HTR-8/SVneo (cell line): ENCODE measurements around the gene MAP2K7.

Experiments
- DNase-seq: peaks from one replicate; pipeline ENCODE4 v3.0.0; 2011; ENCODE audit warnings: low spot score, mixed read lengths; ENCODE audit not compliant: insufficient read length
- FAIRE-seq: peaks from 2 replicates; lab custom pipeline; 2011; peaks lifted over from hg19 to GRCh38; lab: Jason Lieb, UNC

MAP2K7 gene

DNA sequence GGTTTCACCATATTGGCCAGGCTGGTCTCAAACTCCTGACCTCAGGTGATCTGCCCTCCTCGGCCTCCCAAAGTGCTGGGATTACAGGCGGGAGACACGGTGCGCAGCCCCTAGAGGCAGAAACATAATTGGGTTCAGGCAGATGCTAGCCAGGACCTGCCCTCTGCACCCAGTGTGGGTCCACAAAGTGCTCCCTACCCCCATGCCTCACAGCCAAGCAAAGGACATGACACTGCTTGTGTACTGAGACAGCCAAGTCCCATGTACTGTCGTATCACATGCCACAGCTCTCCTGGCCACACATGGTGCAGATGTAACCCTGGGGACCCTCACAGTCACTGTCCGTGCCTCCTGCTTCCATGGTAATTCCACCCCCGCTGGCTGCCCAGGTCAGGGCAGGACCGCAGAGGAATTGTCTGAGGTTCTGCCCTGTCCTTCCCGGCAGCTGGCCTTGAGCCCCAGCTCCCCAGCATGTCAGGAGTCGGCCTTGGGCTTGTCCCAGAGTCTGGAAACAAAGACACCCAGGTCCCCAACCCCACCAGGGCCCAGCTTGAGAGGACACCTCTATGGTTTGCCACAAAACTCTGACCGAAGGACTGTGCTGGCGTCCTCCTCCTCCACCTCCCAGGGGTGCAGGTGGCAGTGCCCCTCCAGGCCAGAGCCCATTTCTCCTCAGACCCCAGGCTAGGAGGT is 37.1 kb upstream of the MAP2K7 start:
- FAIRE-seq (peak; percentile 42), DNase-seq (no peak)

DNA sequence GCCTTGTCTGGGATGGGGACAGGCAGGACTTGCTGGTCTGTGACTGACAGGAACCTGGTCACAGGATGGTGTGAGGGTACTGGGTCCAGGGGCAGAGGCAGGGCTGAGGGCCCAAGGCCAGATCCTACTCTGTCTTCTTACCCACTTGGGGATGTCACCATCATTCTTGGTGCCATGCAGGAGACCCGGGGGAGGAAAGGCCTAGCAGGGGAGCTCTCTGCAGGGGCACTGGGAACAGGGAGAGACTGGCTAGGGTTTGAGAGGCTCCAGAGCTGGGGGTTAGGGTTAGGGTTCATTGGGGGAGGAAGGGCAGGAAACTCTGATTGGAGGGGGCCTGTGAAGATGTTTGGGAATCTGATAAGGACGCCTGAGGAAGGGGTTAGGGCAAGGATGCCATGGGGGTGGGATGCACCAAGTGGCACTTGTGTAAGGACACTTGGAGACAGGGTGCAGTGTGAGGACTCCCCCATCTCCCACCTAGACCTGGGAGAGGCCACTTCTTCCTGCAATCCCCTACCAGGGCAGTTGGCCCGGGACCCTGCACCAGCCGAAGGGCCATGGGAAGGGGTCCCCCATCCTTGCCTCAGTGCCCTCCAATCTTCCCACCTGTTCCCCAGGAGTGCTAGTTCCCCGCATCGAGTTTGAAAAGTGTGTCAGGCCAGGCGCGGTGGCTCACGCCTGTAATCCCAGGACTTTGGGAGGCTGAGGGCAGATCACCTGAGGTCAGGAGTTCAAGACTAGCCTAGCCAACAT is 36.4 kb upstream of the MAP2K7 start:
- FAIRE-seq (no peak), DNase-seq (no peak)

DNA sequence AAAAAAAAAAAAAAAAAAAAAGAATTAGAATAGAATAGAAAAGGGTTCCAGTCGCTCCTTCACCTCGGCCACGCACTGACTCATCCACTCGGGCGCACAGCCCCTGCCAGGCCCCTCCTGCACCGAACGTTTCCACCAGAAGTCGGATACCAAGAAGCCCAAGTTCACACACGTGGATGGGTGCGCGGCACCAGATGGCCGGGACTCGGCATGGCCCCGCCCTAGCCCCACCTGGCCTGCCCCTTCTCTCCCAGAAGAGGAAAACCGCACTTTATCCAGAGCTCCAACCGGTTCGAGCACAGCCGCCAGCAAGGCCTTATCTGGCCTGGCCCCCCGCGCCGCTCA is 35.4 kb upstream of the MAP2K7 start:
- FAIRE-seq (no peak), DNase-seq (no peak)

- DNase-seq (peak; percentile 75), FAIRE-seq (peak; percentile 67)
Measured at GRCh38 chr19:7868671-7869452, 34.8 kb upstream of the MAP2K7 start.

DNA sequence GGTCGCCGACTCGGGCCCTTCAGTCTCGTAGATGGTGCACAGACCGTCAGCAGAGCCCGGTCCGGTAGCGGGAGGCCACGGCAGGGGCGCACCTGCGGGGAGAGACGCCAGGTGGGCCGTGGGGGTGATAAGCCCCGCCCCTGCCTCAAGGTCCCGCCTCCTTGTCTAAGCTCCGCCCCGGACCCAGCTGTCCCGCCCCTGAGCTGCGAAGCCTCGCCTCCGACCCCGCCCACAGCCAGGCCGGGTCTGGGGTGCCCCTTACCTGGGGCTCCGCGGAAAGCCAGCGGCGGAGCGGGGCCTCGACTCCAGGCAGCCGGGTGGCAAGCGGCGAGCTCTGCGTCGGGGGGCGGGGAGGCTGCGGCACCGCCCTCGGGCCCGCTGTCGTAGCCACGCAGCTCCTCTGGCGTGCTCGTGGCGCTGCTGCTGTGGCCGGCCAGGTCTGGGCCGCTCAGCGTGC is 34.2 kb upstream of the MAP2K7 start:
- FAIRE-seq (no peak), DNase-seq (no peak)

- no peak for DNase-seq
- FAIRE-seq: no peak
Measured at GRCh38 chr19:7869910-7870511, 33.7 kb upstream of the MAP2K7 start.

DNA sequence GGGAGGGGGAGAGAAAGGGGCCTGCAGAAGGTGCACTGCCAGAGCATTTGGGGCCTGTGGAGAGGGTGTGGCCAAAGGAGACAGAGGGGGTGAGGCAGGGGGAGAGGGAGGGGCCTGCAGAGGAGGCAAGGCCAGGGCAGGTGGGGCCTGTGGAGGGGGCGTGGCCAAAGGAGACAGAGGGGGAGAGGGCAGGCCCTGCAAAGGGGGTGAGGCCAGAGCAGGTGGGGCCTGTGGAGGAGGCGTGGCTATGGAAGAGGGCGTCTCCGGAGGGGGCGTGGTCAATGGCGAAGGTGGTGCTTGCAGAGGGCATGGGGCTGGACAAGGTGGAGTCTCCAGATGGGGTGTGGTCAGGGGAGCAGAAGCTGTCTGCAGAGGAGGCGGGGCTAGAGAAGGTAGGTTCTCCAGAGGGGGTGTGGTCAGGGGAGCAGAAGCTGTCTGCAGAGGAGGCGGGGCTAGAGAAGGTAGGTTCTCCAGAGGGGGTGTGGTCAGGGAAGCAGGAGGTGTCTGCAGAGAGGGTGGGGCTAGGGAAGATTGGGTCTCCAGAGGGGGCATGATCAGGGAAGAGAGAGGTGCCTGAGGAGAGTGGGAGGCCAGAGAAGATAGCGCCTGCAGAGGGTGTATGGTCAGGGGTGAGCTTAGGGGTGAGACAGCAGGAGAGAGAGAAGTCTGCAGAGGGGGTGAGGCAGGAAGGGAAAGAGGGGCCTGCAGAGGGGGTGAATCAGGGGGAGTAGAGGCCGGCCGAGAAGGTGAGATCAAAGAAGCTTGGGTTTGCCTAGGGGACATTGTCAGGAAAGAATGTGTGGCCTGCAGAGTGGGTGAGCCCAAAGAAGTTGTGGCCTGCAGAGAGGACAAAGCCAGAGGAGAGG is 32.9 kb upstream of the MAP2K7 start:
- peak; percentile 51 for DNase-seq
- peak; percentile 55 for FAIRE-seq

DNA sequence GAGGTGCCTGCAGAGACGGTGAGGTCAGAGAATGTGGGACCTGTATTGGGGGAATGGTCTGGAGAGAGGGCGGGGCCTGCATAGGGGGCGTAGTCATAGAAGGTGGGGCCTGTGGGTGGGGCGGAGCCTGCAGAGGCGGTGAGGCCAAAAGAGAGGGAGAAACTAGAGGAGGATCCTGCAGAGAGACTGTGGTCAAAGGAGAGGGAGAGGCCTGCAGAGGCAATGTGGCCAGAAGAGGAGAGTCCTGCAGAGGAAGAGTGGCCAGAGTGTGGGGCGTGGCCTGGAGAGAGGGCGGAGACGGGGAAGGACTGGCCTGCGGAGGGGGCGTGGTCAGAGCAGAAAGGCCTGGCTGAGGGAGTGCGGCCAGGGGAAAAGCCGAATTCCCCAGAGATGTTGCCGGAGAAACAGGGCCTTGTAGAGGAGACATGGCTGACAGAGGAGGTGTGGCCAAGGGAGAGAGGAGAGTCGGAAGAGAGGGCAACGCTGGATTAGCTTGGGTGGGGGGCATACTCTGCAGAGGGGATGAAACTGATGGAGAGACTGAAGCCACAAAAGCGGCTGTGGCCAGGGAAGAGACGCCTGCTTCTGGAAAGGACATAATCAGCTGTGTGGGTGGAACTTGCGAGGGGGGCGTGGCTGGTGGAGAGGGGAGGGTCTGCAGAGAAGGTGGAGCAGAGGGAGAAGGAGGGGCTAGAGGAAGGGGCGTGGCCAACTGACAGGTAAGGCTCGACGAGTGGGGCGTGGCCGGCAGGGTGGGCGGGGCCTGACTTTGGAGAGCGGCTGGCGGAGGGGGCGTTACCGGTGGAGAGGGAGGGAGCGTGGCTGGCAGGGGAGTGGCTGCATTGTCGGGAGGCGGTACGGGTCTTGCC is 32.0 kb upstream of the MAP2K7 start:
- peak; percentile 81 for FAIRE-seq

DNA sequence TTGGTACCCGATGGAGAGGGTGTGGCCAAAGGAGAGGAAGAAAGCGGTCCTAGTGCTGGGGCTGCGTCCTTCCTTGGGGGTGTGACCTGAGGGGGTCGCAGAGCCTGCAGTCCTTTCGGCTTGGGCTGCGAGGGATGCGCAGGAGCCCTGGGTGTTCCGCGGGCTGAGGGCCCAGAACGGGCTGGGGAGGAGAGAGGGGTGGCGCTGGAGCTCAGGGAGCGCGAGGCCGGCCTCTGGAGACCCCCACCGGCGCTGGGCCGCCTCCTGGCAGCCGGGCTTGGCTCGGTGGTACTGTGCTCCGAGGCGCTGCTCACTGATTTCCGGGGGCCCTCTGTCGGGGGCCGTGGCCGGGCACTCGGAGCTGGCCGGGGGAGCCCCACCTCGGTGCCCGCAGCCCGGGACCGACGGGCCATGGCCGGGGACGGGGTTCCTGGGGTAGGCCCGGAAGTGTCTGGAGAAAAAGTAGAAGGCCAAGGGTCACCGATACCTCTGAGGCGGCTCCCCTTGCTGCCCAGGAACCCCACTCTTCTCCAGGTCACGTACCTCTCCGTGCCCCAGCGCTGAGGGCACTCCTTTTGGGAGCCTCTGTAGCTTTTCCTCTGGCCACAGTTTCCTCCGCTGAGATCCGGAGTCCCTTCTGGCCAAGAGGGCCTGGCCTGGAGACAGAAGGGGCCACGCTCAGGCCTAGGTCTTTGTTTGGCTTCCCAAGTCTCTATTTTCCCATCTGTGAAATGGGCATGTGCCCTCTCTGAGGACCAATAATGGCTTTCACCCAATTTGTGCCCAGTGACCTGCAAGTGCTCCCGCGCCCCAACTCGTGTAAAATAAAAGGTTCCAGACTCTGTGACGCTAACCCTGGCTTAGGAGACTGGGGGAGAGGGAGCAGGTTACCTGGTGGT is 31.1 kb upstream of the MAP2K7 start:
- DNase-seq: no peak
- FAIRE-seq: no peak

More for the DNA sequence above, 32.0 kb upstream of the MAP2K7 start:
- peak; percentile 80 for DNase-seq

DNA sequence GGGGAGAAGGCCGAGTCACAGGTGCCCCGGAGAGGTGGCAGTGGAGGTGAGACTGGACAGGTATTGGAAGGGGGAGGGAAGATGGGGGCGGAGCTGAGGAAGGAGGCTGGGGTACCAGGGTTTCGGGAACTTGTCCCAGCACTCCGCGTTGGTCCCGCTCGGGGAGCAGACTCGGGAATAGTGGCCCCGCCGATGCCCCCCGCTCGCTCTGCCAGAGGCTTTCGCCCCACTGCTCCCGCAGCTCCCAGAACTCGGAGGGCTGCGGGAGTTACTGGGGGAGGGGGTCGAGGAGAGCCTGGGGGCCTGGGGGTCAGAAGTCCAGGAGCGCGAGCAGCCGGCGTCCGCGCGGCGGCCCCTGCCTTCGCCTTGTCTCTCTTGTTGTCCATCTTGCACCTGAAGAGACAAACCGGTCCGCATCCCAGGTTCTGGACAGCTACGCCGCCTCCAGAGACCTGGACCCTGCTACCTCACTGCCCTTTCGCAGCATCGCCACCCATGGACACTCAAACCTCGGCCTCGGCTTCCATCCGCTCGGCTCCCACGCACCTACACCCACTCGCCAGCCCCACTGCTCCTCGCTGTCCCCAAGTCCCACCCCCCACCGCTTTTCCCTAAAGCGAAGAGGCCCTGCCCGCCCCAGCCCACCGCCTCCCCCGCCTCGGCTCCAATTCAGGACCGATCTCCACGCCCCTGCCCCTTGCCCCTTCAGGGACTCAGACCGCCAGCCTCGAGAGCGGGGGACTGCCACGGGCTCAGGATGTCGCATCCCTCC is 30.2 kb upstream of the MAP2K7 start:
- FAIRE-seq: no peak
- DNase-seq: no peak

DNA sequence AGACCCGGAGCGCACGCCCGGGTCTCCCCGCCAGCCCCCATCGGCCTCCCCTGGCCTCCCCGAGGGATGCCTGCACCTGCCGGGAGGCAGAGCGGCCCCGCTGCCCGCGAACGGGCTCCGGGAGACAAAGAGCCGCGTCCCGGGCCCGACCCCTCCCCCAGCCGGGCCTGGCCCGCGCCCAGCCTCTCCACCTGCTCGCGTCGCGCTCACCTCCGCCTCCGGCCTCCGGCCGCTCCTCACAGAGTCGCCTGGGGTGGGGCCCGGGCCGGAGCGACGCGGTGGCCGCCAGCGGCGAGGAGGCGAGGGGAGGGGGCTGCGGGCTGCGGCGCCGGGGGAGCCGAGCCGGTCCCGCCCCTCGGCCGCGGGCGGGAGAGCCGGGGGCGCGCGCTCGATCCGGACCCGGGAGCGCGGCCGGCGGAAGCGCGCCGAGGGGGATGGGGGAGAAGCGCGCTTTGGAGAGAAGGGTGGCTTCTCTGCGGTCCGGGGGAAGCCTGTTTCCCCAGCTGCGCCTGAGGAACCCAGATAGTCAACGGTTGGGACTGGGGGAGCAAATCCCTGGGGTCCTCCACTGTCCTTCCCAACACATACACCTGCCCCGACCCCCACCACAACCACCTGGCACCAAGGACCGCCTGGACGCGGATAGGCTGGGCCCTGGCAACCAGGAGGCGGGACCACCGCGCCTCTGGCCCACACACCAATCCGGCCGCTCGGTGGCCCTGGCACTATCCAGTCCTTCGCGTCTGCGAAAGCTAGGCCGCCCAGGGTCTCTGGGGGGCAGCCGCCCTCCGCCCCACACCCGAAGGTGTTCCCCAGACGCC is 29.4 kb upstream of the MAP2K7 start, which contains the start of gene PRR36:
Gene PRR36 (minus strand): TSS at position 315 of the 821 bp plus-strand sequence. CDS start 701 bp downstream, outside the sequence.
- peak; percentile 69 for FAIRE-seq
- DNase-seq: peak; percentile 80

GRCh38 chr19:7874897-7875273 is 28.8 kb upstream of the MAP2K7 start:
- FAIRE-seq (no peak), DNase-seq (no peak)

DNA sequence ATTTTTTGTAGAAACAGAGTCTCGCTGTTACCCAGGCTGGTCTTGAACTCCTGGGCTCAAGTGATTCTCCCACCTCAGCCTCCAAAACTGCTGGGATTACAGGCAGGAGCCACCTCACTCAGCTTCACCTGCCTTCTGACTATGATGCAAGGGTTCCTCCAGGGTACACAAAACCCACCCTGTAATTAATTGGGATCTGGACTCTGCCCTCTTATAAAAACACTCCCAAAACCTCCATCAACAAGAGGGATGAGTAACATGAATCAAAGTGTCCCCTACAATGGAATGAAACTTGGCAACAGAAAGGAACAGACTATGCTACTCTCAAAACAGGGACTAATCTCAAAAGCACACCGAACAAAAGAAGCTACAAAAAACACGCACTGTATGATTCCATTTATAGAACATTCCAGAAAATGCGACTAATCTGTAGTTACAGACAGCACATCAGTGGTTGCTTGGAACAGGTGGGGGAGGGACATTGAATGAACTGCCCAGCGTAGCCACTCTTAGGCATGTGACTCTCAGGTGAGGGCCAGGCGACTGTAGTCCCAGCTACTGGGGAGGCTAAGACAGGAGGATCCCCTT is 26.3 kb upstream of the MAP2K7 start:
- no peak for DNase-seq
- FAIRE-seq: no peak

DNA sequence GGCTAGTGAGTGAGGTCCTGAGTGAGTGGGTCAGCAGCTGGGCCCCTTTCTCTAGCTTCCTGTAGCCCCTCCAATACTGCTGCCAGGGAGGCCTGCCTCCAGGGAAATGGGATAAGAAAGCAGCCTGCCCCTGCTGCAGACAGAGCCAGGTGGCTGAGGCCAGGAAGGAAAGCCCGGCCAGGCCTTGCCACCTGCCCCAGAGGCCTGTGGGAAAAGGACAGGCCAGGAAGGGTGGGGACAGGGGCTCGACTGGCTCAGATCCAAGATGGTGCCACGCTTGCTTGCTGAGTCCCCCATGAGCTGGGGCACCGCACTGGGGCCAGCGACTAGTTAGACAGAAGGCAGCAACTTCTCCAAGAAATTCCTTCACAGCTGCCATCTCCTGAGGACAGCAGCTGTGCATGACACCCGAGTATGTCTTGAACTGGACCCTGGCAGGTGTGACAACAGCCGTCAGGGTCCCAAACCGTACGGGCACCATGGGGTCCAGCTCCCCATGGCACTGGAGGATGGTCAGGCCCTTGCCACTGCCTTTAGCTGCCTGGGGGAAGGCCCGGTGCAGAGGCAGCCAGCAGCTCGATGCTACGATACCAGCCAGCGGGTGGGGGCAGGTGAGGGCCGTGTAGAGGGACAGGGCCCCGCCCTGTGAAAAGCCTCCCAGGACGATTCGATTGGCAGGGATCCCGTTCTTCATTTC is 24.4 kb upstream of the MAP2K7 start:
- no peak for FAIRE-seq
- DNase-seq: no peak

GRCh38 chr19:7879836-7880235 is 23.8 kb upstream of the MAP2K7 start:
- DNase-seq (no peak), FAIRE-seq (peak; percentile 49)
